GM13977 (cell line): ENCODE measurements around the gene LRRC74B.

Source experiments
- DNase-seq: peaks from one replicate; pipeline ENCODE4 v3.0.0; 2012; ENCODE audit warnings: low spot score
- in situ Hi-C: fragments of 300-500 bp; cut with MboI; formaldehyde crosslinking; loops from one replicate; pipeline ENCODE4 v1.12.0; 2022; ENCODE audit warnings: low sequenced_read_pairs, low pct_unique_long_range_greater_than_20kb, mixed read lengths, inconsistent platforms; ENCODE audit not compliant: unreplicated experiment
- TF ChIP-seq, protein P1 (sequence below): IDR thresholded peaks from 2 replicates; pipeline ENCODE4 v1.5.1; 2012; ENCODE audit warnings: mild to moderate bottlenecking, control low read depth; ENCODE audit not compliant: insufficient read depth; ENCODE audit errors: extremely low read depth, missing control alignments

The LRRC74B gene

DNA sequence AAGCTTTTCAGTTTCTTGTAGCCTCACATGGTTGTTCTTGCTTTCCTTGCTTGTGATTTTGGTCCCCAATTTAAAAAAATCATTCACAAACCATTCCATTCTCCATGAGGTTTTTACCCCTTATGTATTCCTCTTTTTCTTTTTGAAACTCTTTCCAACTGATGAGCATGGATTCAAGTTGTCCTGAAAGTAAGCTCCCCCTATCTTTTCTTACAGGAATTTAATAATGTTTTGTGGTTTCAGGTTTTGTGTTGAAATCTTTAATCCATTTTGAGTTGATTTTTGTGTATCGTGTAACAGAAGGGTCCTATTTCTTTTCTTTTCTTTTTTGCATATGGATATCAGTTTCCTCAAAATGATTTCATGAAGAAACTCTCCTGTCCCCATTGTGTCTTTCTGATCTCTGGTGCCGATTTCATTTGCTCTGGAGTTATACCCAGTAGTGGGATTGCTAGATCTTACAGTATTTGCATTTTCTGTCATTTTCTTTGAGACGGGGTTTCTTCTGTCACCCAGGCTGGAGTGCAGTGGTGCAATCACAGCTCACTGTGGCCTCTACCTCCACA, 58.5 kb downstream of the LRRC74B start:
- TF ChIP-seq, protein P1, sequence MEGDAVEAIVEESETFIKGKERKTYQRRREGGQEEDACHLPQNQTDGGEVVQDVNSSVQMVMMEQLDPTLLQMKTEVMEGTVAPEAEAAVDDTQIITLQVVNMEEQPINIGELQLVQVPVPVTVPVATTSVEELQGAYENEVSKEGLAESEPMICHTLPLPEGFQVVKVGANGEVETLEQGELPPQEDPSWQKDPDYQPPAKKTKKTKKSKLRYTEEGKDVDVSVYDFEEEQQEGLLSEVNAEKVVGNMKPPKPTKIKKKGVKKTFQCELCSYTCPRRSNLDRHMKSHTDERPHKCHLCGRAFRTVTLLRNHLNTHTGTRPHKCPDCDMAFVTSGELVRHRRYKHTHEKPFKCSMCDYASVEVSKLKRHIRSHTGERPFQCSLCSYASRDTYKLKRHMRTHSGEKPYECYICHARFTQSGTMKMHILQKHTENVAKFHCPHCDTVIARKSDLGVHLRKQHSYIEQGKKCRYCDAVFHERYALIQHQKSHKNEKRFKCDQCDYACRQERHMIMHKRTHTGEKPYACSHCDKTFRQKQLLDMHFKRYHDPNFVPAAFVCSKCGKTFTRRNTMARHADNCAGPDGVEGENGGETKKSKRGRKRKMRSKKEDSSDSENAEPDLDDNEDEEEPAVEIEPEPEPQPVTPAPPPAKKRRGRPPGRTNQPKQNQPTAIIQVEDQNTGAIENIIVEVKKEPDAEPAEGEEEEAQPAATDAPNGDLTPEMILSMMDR: no peak
- no peak for DNase-seq
- in situ Hi-C loops: no loop called here

DNA sequence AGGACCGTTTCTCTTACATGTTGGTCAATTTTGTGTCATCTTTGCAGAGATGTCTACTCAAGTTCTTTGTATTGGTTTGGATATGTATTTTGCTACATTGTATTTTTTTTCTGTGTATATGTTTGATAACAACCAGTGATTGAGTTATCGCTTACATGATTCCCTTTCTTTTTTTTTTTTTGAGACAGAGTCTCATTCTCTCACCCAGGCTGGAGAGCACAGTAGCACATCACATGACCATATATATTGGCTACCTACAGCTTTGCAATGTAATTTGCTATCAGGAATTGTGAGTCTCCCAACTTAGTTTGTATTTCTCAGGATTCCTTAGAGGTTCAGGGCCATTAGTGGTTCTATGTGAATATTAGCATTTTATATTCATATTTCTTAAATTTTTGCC, 59.5 kb downstream of the LRRC74B start:
- in situ Hi-C loops: no loop called here
- TF ChIP-seq, protein P1: no peak
- no peak for DNase-seq

DNA sequence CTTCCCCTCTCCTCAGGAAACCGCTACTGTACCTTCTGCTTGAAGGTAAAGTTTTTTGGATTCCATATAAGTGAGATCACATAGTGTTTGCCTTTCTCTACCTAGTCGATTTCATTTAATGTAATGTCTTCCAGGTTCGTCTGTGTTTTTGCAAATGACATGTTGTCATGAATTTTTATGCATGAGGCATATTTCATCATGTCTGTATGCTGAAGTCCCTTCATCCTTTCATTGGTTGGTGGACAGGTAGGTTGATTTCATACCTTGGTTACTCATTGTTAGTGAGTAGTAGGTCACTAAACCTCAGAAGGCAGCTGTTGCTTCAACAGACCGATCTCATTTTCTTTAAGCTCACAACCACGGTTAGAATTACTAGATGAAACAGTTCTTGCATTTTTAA, 60.3 kb downstream of the LRRC74B start:
- in situ Hi-C loops: no loop called here
- TF ChIP-seq, protein P1: no peak
- DNase-seq: no peak

DNA sequence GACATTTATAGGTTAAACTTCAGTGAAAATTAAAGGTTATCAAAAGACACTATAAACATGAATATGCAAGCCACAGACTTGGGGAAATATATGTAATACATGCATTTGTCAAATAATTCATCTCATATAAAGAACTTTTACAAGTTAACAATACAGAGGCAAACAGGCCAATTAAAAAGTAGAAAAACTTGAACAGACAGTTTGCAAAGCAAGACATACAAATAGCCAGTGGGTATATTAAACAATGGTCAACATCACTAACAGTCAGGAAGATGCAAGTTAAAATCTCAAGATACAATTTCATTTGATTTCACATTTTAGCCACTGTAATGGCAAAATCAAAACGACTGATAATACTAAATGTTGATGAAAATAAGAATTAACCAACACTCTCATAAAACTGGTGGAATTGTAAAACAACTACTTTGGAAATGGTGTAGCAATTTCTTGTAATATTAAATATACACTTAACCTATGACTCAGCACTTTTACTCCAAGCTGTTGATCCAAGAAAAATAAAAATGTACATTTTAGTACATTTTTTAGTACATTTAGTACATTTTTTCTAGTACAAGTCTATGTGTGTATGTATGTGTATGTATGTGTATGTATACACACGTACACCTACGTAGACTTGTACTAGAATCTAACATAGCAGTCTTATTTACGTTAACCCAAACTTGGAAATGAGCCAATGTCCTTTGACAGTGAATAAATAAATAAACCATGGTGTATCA, 62.8 kb downstream of the LRRC74B start:
- DNase-seq: no peak
- in situ Hi-C loops: no loop called here
- TF ChIP-seq, protein P1: no peak
